Lower leg skin (tissue), 4 donors: ENCODE data around the gene PRR30. TPM values are rescaled to one million over a fixed set of nuclear protein-coding genes. Genes with fewer than 3 reads are reported as not detected.

Experiments used
- DNase-seq, 2 donors: peaks; one replicate each; pipeline ENCODE4 v3.0.0-alpha.2; 2019; ENCODE audit warnings: low spot score in 2 of 2
- H3K4me3 ChIP-seq: fragments of 200-600 bp; sonication (generic); 2 replicates; pipeline ENCODE4 v1.5.1; 2017; ENCODE audit warnings: mild to moderate bottlenecking, low read depth; ENCODE audit not compliant: poor library complexity, severe bottlenecking
- CTCF ChIP-seq, 3 donors: fragments of 450-650 bp; IDR thresholded peaks; one replicate each; pipeline ENCODE4 v1.5.1; 2016; ENCODE audit warnings: antibody characterized with exemption in 3 of 3, mild to moderate bottlenecking in 3 of 3, moderate library complexity in 2 of 3
- POLR2A ChIP-seq, 2 donors: fragments of 450-650 bp; IDR thresholded peaks; one replicate each; pipeline ENCODE4 v1.6.1; 2016 to 2017; ENCODE audit warnings: antibody characterized with exemption in 2 of 2, mild to moderate bottlenecking in 1 of 2, moderate library complexity in 1 of 2
- WGBS, 2 donors: methylation state at CpG; one replicate each; pipeline ENCODE4 v1.1.5; 2018; 5-methylcytosine and 5-hydroxymethylcytosine counted together
- intact Hi-C: fragments of 100-400 bp; cut with DNase I; formaldehyde crosslinking; loops from one replicate; pipeline ENCODE4 v1.15.0; 2023; ENCODE audit warnings: low total_unique reads
- total RNA-seq, 4 donors: library from RNA; depleted of rRNA; stranded (reverse); fragments of >200 nt; gene quantifications; one replicate each; pipeline ENCODE4 v1.1.0, GENCODE V29; 2016

The PRR30 gene
- total RNA-seq, 4 donors from 2014 or later, result not detected

GRCh38 chr2:27097341-27097740 is 41.9 kb downstream of the PRR30 start:
- intact Hi-C loops, result no loop called here
- no peak for DNase-seq
- TF ChIP-seq CTCF (IDR thresholded peaks at IDR 0.05) (no peak), POLR2A (IDR thresholded peaks at IDR 0.05) (no peak)
- WGBS, 2 donors, result 91 to 92% methylated on average over 12 to 14 of the region's 14 CpGs
- H3K4me3 ChIP-seq, result no peak overlapping the region

- 69 to 74% methylated on average over 3 of the region's 3 CpGs for WGBS, 2 donors
- TF ChIP-seq POLR2A (IDR thresholded peaks at IDR 0.05) (no peak), CTCF (IDR thresholded peaks at IDR 0.05) (no peak)
- intact Hi-C loops, result no loop called here
- H3K4me3 ChIP-seq, result no peak overlapping the region
- DNase-seq, result no peak
Measured at GRCh38 chr2:27096748-27097297, 42.4 kb downstream of the PRR30 start.

- 29 to 39% methylated on average over 15 to 18 of the region's 18 CpGs for WGBS, 2 donors
- TF ChIP-seq POLR2A (IDR thresholded peaks at IDR 0.05), result no peak
- no peak for TF ChIP-seq CTCF (IDR thresholded peaks at IDR 0.05)
- no peak for DNase-seq
- intact Hi-C loops, result no loop called here
- no peak overlapping the region for H3K4me3 ChIP-seq
Measured at GRCh38 chr2:27095745-27096651, 43.2 kb downstream of the PRR30 start.

GRCh38 chr2:27095427-27095744 is 43.8 kb downstream of the PRR30 start:
- 90 to 97% methylated on average over 2 of the region's 2 CpGs for WGBS, 2 donors
- TF ChIP-seq POLR2A (IDR thresholded peaks at IDR 0.05) (no peak), CTCF (IDR thresholded peaks at IDR 0.05) (no peak)
- DNase-seq, result no peak
- intact Hi-C loops, result no loop called here
- H3K4me3 ChIP-seq, result no peak overlapping the region

- DNase-seq, result no peak
- intact Hi-C loops, result no loop called here
- 94 to 95% methylated on average over 24 of the region's 24 CpGs for WGBS, 2 donors
- TF ChIP-seq CTCF (IDR thresholded peaks at IDR 0.05) (no peak), POLR2A (IDR thresholded peaks at IDR 0.05) (no peak)
- no peak overlapping the region for H3K4me3 ChIP-seq
Measured at GRCh38 chr2:27094353-27094984, 44.7 kb downstream of the PRR30 start.
